NT2/D1 (cell line): ENCODE measurements around the gene GSTM1.

Source experiments
- YY1 ChIP-seq: IDR thresholded peaks from 2 replicates; pipeline ENCODE4 v1.6.1; 2011; ENCODE audit not compliant: insufficient read length, insufficient read depth
- ZNF274 ChIP-seq: IDR thresholded peaks from 2 replicates; pipeline ENCODE4 v1.6.1; 2011; ENCODE audit warnings: mild to moderate bottlenecking, low read depth, low read length

DNA sequence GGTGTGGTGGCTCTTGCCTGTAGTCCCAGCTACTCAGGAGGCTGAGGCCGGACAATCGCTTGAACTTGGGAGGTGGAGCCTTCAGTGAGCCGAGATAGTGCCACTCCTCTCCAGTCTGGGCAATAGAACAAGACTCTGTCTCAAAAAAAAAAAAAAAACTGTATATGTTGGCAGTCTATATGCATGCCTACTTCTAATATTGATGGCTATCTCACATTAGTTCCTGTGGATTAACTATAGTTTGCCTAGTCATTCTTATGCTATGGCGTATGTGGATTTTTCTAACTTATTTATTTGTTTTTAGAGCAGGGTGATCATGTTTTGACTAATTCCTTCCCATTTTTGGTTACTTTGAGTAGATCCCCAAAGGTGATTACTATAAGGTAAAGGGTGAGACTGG, 9.4 kb downstream of the GSTM1 start:
- TF ChIP-seq YY1 (no peak), ZNF274 (no peak)
